ENCODE data around the gene GSG1. TPM values are rescaled to one million over a fixed set of nuclear protein-coding genes. Genes with fewer than 3 reads are reported as not detected.
"Not testable (repeated sequence)": the region's sequence is repeated elsewhere in the genome, so short reads cannot be mapped to it uniquely, and the experiment has no call there.

Gene GSG1
- total and polyA plus RNA-seq, 4 experiments from 2014 or later, result 0.07 TPM; not detected in 3

DNA sequence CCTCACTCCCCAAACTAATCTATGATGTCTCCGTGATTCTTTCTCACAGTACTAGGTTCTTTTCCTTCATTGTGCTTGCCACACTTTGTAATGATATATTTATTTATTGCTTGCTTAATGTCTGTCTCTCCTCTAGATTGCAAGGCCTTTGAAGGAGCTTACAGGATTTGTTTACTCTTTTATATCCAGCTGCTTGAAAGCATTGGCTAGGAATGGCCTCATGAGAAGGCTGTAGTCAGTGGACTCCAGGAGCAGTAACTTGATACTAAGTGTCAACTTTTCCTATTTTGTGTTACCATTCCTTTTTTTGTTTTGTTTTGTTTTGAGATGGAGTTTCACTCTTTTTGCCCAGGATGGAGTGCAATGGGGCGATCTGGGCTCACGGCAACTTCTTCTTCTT is 66.6 kb downstream of the GSG1 start:
- Mint-ChIP-seq H3K4me3 (no peak overlapping the region), H3K4me1 (no peaks in the 10 kb centered on the region), H3K36me3 (no peaks in the 10 kb centered on the region), H3K27ac (no peak overlapping the region), H3K27me3 (peaks cover 0 to 11% of the 10 kb centered on the region in 2 donors), H3K9me3 (no peaks in the 10 kb centered on the region)
- no peaks in the 10 kb centered on the region for H3K4me1 ChIP-seq (ENCODE audit: insufficient read depth, low read length)
- ChIA-PET CTCF (ENCODE audit: partially characterized antibody) (no interaction called here), POLR2A (ENCODE audit: partially characterized antibody) (no interaction called here)
- no peak for DNase-seq
- no peak overlapping the region for H3K27ac ChIP-seq (ENCODE audit: low read depth, low read length)
- H3K27me3 ChIP-seq (ENCODE audit: insufficient read depth, low read length), result no peaks in the 10 kb centered on the region
- intact Hi-C loops (cut with micrococcal nuclease), result no loop called here
- no peaks in the 10 kb centered on the region for H3K9me3 ChIP-seq (ENCODE audit: control insufficient read depth in 1 of 2, low read length in 2 of 2)
- H3K4me3 ChIP-seq (ENCODE audit: low read length in 2 of 2), result no peak overlapping the region
- H3K36me3 ChIP-seq (ENCODE audit: insufficient read depth, low read length), result no peaks in the 10 kb centered on the region

DNA sequence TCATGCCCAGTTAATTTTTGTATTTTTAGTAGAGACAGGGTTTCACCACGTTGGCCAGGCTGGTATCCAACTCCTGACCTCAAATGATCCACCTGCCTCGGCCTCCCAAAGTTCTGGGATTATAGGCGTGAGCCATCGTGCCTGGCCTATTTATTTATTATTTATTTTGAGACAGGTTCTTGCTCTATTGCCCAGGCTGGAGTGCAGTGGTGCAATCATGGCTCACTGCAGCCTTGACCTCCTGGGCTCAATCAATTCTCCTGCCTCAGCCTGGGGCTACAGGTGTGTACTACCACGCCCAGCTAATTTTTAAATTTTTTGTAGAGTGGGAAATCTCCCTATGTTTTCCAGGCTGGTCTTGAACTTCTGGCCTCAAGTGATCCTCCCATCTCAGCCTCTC is 68.1 kb downstream of the GSG1 start:
- H3K36me3 Mint-ChIP-seq; H3K4me1 ChIP-seq (ENCODE audit: insufficient read depth, low read length); H3K9me3 ChIP-seq (ENCODE audit: control insufficient read depth in 1 of 2, low read length in 2 of 2); CTCF ChIA-PET (ENCODE audit: partially characterized antibody); H3K27me3 ChIP-seq (ENCODE audit: insufficient read depth, low read length); H3K9me3 Mint-ChIP-seq; H3K4me3 Mint-ChIP-seq; H3K27me3 Mint-ChIP-seq; POLR2A ChIA-PET (ENCODE audit: partially characterized antibody); DNase-seq; H3K4me3 ChIP-seq (ENCODE audit: low read length in 2 of 2); H3K36me3 ChIP-seq (ENCODE audit: insufficient read depth, low read length); H3K4me1 Mint-ChIP-seq; intact Hi-C loops (cut with micrococcal nuclease); H3K27ac Mint-ChIP-seq; H3K27ac ChIP-seq (ENCODE audit: low read depth, low read length): not testable (repeated sequence)

Other genes with a start within 250 kb of the GSG1 start
- gene GPRC5A, start 212.1 kb downstream of the GSG1 start, total RNA-seq, result not detected
- gene GPRC5A, start 212.1 kb downstream of the GSG1 start, polyA plus RNA-seq, result under 1 TPM in 1 of 2 donors, not detected in 1; 0.14 TPM
- gene GPRC5D, start 151.5 kb downstream of the GSG1 start, total RNA-seq, result not detected
- under 1 TPM in 1 of 2 donors, not detected in 1; 0.71 TPM for gene GPRC5D, start 151.5 kb downstream of the GSG1 start, polyA plus RNA-seq
- gene HEBP1, start 103.4 kb downstream of the GSG1 start, total RNA-seq, result 10 to 100 TPM; 11.3 to 13.9 TPM
- 10 to 100 TPM; 15.3 to 23.0 TPM for gene HEBP1, start 103.4 kb downstream of the GSG1 start, polyA plus RNA-seq
- gene FAM234B, start 59.3 kb downstream of the GSG1 start, total RNA-seq, result 1 to 10 TPM; 3.9 to 4.0 TPM
- gene FAM234B, start 59.3 kb downstream of the GSG1 start, polyA plus RNA-seq, result 1 to 10 TPM; 2.6 TPM
- gene EMP1, start 93.1 kb upstream of the GSG1 start, total RNA-seq, result 1 to 10 TPM; 4.5 to 5.8 TPM
- gene EMP1, start 93.1 kb upstream of the GSG1 start, polyA plus RNA-seq, result 1 to 10 TPM in 1 of 2 donors, under 1 TPM in 1; 0.50 to 1.8 TPM

Data from CD4-positive, alpha-beta memory T cell (primary cell).